ENCODE results near the gene FCGR2B.
"Not testable (repeated sequence)": the region's sequence is repeated elsewhere in the genome, so short reads cannot be mapped to it uniquely, and the experiment has no call there.

DNA sequence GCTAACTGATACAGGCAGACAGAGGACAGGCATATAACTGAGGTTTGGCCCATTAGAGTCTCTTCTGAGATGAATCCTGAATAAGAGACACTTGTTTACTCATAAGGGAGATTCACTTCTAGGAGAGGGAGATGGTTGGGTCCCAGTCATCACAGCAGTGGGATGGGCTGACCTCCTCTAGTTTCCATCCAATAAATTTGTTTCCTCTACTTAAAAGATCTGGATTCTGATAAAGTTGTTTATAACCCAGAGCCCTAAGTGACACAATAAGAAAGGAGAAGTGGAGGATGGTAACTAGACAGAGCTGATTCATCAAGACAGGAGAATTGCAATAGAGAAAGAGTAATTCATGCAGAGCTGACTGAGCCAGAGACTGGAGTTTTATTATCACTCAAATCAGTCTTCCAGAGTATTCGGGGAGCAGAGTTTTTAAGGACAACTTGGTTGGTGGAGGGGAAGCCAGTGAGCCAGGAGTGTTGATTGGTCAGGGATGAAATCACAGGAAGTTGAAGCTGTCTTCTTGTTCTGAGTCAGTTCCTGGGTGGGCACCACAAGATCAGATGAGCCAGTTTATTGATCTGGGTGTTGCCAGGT, 26.7 kb upstream of the FCGR2B start:
- TF ChIP-seq, protein P1, sequence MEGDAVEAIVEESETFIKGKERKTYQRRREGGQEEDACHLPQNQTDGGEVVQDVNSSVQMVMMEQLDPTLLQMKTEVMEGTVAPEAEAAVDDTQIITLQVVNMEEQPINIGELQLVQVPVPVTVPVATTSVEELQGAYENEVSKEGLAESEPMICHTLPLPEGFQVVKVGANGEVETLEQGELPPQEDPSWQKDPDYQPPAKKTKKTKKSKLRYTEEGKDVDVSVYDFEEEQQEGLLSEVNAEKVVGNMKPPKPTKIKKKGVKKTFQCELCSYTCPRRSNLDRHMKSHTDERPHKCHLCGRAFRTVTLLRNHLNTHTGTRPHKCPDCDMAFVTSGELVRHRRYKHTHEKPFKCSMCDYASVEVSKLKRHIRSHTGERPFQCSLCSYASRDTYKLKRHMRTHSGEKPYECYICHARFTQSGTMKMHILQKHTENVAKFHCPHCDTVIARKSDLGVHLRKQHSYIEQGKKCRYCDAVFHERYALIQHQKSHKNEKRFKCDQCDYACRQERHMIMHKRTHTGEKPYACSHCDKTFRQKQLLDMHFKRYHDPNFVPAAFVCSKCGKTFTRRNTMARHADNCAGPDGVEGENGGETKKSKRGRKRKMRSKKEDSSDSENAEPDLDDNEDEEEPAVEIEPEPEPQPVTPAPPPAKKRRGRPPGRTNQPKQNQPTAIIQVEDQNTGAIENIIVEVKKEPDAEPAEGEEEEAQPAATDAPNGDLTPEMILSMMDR (conservative IDR thresholded peaks at IDR 0.05; ENCODE audit: low read depth in 2 of 2): not testable (repeated sequence)
- TF ChIP-seq CREB1 (CRISPR knock-in tag; IDR thresholded peaks at IDR 0.05; ENCODE audit: low read depth); POLR2AphosphoS5 (IDR thresholded peaks at IDR 0.05; ENCODE audit: low read depth); ETS1 (IDR thresholded peaks at IDR 0.05); EZH2 (IDR thresholded peaks at IDR 0.05; ENCODE audit: low read depth, unreplicated experiment); EZH2phosphoT487 (IDR thresholded peaks at IDR 0.05; ENCODE audit: unreplicated experiment); NANOG (IDR thresholded peaks at IDR 0.05; ENCODE audit: borderline replicate concordance); JUNB (IDR thresholded peaks at IDR 0.05; ENCODE audit: unreplicated experiment); ZNF114 (CRISPR knock-in tag; IDR thresholded peaks at IDR 0.05); ZNF331 (CRISPR knock-in tag; IDR thresholded peaks at IDR 0.05; ENCODE audit: low read depth); STAT1 (IDR thresholded peaks at IDR 0.05; ENCODE audit: unreplicated experiment); ZNF462 (CRISPR knock-in tag; IDR thresholded peaks at IDR 0.05): not testable (repeated sequence)
- TF ChIP-seq, protein P2, sequence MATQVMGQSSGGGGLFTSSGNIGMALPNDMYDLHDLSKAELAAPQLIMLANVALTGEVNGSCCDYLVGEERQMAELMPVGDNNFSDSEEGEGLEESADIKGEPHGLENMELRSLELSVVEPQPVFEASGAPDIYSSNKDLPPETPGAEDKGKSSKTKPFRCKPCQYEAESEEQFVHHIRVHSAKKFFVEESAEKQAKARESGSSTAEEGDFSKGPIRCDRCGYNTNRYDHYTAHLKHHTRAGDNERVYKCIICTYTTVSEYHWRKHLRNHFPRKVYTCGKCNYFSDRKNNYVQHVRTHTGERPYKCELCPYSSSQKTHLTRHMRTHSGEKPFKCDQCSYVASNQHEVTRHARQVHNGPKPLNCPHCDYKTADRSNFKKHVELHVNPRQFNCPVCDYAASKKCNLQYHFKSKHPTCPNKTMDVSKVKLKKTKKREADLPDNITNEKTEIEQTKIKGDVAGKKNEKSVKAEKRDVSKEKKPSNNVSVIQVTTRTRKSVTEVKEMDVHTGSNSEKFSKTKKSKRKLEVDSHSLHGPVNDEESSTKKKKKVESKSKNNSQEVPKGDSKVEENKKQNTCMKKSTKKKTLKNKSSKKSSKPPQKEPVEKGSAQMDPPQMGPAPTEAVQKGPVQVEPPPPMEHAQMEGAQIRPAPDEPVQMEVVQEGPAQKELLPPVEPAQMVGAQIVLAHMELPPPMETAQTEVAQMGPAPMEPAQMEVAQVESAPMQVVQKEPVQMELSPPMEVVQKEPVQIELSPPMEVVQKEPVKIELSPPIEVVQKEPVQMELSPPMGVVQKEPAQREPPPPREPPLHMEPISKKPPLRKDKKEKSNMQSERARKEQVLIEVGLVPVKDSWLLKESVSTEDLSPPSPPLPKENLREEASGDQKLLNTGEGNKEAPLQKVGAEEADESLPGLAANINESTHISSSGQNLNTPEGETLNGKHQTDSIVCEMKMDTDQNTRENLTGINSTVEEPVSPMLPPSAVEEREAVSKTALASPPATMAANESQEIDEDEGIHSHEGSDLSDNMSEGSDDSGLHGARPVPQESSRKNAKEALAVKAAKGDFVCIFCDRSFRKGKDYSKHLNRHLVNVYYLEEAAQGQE (IDR thresholded peaks at IDR 0.05; ENCODE audit: unreplicated experiment): not testable (repeated sequence)
